HEK293T (cell line): ENCODE measurements around the gene ANKRD11.
"Not testable (repeated sequence)": the region's sequence is repeated elsewhere in the genome, so short reads cannot be mapped to it uniquely, and the experiment has no call there.

ENCODE experiments used
- BHLHE40 ChIP-seq: fragments of 450-650 bp; IDR thresholded peaks from 2 replicates; pipeline ENCODE4 v1.6.1; 2016; ENCODE audit warnings: mild to moderate bottlenecking, moderate library complexity, borderline replicate concordance
- CTBP1 ChIP-seq: fragments of 450-650 bp; IDR thresholded peaks from 2 replicates; pipeline ENCODE4 v1.6.1; 2016; ENCODE audit warnings: borderline replicate concordance
- FOXA1 ChIP-seq: fragments of 450-650 bp; IDR thresholded peaks from 2 replicates; pipeline ENCODE4 v1.6.1; 2016; ENCODE audit warnings: mild to moderate bottlenecking
- FOXK2 ChIP-seq: fragments of 450-650 bp; IDR thresholded peaks from 2 replicates; pipeline ENCODE4 v1.6.1; 2016; ENCODE audit warnings: mild to moderate bottlenecking
- FOXM1 ChIP-seq: fragments of 450-650 bp; IDR thresholded peaks from 2 replicates; pipeline ENCODE4 v1.6.1; 2017; ENCODE audit warnings: mild to moderate bottlenecking, borderline replicate concordance
- HDGF ChIP-seq: fragments of 450-650 bp; IDR thresholded peaks from 2 replicates; pipeline ENCODE4 v1.6.1; 2017; ENCODE audit warnings: antibody characterized with exemption, borderline replicate concordance
- NFRKB ChIP-seq: fragments of 450-650 bp; IDR thresholded peaks from 2 replicates; pipeline ENCODE4 v1.6.1; 2016; ENCODE audit warnings: mild to moderate bottlenecking, moderate library complexity
- PKNOX1 ChIP-seq: fragments of 450-650 bp; IDR thresholded peaks from 2 replicates; pipeline ENCODE4 v1.6.1; 2016
- SP1 ChIP-seq: fragments of 450-650 bp; IDR thresholded peaks from 2 replicates; pipeline ENCODE4 v1.6.1; 2017
- SUZ12 ChIP-seq: fragments of 450-650 bp; IDR thresholded peaks from 2 replicates; pipeline ENCODE4 v1.6.1; 2016; ENCODE audit warnings: mild to moderate bottlenecking
- TARDBP ChIP-seq: fragments of 450-650 bp; IDR thresholded peaks from 2 replicates; pipeline ENCODE4 v1.6.1; 2016
- ZNF384 ChIP-seq: fragments of 450-650 bp; IDR thresholded peaks from 2 replicates; pipeline ENCODE4 v1.6.1; 2016

DNA sequence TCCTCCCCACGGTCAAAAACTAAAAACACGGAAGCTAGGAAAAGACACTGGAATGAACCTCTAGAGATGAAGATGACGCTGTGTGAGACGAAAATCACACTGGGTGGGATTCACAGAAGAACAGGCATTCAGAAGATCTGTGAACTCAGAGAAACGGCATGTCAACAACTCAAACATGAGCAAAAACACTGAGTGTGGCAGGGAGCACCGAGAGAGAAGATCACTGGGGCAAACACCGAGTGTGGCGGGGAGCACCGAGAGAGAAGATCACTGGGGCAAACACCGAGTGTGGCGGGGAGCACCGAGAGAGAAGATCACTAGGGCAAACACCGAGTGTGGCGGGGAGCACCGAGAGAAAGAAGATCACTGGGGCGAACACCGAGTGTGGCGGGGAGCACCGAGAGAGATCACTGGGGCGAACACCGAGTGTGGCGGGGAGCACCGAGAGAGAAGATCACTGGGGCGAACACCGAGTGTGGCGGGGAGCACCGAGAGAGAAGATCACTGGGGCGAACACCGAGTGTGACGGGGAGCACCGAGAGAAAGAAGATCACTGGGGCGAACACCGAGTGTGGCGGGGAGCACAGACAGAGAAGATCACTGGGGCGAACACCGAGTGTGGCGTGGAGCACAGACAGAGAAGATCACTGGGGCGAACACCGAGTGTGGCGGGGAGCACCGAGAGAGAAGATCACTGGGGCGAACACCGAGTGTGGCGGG lies 100.7 kb downstream of the ANKRD11 start:
- not testable (repeated sequence) for TF ChIP-seq BHLHE40, FOXM1, SP1, NFRKB, SUZ12, CTBP1, ZNF384, PKNOX1, HDGF, TARDBP, FOXA1, FOXK2
